T follicular helper cell (primary cell): Measurements from ENCODE around the gene FBN1.

ENCODE experiments used
- DNase-seq: peaks from one replicate; pipeline ENCODE4 v3.0.0-alpha.2; 2020; ENCODE audit warnings: low read depth

FBN1 gene

DNA sequence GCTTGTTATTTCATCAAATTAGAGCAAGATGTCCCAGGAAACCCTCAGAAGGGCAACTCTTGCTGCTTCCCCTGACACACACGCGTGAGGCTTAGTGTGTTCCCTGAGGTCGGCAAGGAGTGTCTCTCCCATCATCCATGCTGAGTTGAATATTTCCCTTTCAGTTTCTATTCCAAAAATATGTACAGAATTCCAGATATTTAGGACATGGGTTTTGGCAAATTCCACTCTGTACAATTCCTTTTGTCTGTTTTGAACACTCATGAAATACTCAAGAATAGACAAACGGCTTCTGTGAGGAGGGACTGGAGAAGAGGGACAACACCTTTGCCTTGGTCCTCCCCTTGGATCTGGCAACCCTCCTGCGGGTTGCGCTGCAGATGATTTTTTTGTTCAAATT is 176.2 kb downstream of the FBN1 start:
- DNase-seq = no peak

DNA sequence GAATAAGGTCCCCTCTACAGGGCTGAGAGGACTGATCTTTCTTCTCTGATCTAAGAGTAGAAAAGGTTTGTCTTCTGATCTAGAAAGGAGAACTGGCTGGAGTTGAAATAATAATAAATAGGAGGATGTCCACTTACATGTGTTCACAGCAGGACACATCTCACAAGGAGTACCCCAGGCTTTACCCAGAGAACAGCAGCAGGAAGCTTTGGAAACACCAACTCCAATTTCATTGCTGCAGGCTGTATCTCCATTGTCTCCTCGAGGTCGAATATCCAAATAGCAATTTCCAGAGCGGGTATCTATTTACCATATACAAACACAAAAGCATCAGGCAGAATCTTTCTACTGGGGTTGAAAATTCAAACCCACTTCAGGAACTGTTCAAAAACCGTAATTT is 177.7 kb downstream of the FBN1 start:
- DNase-seq = no peak

DNA sequence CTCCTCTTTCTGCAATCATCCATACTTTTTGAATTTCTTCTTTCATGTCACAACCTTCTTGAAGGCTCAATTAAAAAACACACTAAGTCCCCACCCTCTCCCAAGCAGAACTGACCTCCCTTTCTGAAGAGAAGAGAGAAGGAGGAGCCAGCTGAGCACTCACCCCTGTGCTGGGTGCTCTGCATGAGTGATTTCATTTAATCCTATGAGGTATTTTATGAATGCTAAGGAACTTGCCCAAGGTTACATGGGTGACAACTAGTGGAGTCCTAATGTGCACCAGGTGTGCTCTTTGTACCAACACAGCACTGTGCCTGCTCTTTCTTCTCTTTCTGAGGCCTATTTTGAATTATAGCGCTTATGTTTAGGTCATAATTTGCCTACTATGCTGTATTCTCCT is 178.7 kb downstream of the FBN1 start:
- no peak for DNase-seq

GRCh38 chr15:48466079-48466478 is 179.4 kb downstream of the FBN1 start:
- no peak for DNase-seq

GRCh38 chr15:48465410-48465809 is 180.1 kb downstream of the FBN1 start:
- DNase-seq = no peak

GRCh38 chr15:48463366-48463880 is 182.1 kb downstream of the FBN1 start:
- DNase-seq = no peak

GRCh38 chr15:48462688-48463087 is 182.8 kb downstream of the FBN1 start:
- no peak for DNase-seq

DNA sequence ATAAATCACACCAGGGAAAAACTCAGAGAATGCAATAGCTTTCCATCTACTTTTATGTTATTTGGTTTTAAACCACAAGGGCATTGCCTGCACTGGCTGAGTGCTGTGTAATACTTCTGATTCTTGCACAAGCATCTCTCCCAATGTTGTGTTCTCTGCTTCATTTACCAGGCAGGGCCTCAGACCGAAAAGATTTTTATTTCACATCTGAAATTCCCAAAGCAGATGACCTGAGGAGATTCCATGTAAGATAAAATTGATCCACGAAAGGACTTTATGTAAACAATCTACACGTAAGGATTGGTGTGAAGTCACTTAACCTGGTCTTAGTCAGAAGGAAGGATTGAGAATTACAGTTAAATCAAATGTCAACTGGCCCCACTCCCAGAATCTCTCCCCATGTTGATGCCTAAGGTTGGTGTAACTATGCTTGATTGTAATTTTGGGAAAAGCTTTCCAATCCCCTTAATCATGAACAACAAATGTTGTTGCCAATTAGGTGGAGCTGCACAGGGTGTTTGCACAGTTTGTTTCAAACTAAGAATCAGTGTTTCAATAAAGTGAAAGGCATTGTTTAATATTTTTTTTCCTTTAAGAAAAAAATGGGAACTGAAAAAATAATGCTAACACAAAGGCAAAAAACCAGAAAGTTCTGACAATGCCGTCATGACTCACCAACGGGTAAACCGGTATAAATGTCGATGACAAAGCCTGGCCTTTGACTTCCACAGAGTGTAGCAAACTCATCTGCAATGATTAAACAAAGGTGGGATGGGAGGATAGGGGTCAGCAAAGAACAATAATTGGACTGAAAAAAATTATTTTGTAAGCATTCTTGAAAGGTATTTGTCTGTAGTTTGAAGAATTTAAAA is 185.7 kb downstream of the FBN1 start:
- DNase-seq = no peak

DNA sequence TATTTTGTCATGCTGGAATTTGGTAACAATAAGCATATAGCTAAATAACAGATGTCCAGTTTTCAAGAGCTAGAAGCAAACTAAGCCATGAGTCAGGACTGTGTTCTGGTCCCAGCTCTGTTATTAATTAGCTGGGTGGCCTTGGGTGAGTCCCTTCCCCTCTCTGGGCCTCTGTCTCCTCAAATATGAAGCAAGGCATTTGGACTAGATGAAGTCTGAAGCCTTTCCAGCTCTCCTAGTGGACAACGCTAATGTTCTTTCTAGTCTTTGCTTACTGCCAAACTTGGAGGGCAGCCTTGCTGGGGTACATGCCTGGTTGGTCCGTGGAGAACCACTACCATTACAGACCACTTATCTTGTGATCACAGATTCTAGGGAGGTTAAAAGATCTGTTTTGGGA is 186.6 kb downstream of the FBN1 start:
- DNase-seq = no peak

DNA sequence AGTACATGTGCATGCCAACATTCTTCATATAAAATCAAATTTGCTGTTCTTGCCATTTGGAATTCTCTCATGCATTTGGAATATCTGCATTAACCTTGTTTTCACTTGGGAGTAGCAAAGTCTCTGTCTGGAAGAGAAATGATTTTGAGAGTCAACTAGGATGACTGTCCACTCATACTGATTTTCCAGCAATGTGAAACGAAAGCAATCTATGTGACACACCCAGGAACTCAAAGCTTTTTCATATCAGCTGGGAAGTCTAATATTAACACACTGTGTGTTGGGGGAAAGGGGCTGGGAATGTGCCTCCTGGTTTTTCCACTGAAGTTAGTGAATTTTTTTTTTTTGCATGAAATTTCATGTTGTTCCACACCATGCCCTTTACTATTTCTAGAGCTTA is 189.4 kb downstream of the FBN1 start:
- no peak for DNase-seq

DNA sequence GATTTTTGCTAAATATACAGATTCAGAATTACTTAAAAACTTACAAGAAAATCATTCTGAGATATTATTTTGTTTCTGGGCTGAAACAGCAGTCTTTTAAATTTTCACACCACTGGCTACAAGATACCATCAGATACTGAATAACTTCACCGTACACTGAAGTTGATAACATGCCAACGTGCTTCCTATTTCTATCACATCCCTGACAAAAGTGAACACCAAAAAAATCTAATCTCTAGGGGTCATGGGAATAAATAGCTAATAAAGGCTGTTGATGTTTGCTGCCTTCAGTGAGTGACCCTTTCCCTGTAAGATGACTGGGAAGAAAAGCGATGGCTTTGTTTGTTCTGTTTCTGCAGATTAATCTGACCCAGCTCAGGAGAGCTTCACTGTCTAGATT is 193.8 kb downstream of the FBN1 start:
- DNase-seq = no peak

DNA sequence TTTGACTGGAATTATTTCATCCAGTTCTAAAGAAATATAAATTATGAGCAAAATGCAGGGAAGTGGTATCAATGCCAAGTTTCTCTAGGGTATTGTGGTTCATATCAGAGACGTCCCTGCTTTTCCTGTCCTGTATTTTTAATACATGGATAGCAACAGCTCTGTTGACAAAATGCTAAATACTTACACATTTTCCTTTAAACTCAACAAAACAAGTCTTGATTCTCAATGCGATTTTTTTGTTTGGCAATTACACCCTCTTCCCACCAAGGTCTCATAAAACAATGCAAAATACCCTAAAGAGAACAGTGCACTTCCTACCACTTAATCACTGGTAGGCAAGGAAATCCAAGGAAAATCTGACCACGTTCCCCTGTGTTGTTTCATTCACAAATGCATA is 194.3 kb downstream of the FBN1 start:
- DNase-seq = no peak

DNA sequence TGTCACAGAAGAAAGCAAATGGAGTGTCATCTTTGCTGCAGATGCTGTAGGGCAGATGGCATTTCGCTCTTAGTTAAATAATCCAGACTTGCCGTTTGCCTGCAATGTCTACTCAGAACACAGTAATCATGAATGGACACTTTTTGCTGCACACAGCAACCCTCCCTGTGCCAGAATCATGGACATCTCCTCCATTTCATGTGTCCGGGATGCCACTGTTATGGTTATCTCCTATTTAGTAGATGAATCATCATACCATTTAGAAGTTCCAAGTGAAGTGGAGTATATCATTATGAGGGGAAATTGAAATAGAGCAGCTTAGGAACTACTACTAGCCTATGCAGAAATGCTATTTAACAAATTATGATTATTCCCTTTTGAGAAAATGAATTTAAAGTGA is 195.8 kb downstream of the FBN1 start:
- DNase-seq = no peak

GRCh38 chr15:48447657-48448056 is 197.9 kb downstream of the FBN1 start:
- no peak for DNase-seq

GRCh38 chr15:48447058-48447457 is 198.5 kb downstream of the FBN1 start:
- no peak for DNase-seq

DNA sequence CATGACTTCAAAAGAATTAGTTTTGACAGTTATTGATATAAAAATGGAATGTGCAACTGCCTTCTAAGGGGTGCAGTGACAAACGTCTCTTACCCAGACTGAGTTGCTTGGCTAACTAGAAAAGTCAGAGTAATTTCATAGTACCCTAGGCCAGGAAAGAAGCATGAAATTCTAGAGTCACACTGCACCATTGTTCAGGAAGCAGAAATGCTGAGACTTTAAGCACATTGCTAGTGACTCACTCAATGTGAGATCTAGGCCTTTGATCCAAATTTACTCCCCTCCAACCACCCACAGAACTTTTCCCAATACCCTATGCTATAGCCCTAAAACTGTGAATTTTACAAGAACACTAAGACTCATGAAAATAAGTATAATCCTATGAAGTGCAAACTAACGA is 203.5 kb downstream of the FBN1 start:
- no peak for DNase-seq

DNA sequence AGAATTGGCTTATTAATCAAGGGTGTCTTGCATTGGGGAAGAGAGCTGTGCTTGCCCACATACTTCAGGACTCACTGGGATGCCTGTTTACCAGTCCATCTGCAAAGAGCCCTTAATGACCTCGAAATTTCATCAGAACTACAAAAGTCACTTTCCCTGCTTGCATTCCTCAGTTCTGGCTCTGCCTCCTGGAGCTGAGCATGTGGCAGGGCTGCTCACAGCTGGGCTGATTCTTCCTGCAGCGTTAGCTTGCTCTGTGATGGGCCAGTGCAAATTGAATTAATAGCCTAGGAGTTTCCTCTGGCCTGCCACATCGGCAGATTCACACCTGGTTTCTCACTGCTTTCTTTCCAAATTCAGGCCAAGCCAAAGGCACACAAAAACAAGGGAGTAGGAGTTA is 205.4 kb downstream of the FBN1 start:
- no peak for DNase-seq

GRCh38 chr15:48437178-48437577 is 208.3 kb downstream of the FBN1 start:
- DNase-seq = no peak

GRCh38 chr15:48435321-48435720 is 210.2 kb downstream of the FBN1 start:
- DNase-seq = no peak

GRCh38 chr15:48433226-48433886 is 212.2 kb downstream of the FBN1 start:
- DNase-seq = no peak

DNA sequence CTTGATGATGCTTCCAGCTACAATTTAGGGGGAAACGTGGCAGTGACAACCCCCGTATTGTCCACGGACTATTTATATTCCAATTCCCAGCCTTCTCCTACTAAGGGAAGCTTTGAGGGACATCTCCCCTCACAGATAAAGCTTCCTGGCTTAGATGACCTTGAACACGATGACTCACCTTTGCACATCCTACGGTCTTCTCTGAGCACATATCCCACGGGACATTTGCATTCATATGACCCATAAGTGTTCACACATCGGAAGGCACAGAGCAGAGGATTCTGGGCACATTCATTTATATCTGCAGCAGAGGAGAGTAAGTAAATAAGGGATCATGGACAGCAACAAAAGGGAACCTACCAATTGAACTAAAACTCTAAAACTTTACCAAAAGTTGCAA is 212.8 kb downstream of the FBN1 start:
- DNase-seq = no peak

DNA sequence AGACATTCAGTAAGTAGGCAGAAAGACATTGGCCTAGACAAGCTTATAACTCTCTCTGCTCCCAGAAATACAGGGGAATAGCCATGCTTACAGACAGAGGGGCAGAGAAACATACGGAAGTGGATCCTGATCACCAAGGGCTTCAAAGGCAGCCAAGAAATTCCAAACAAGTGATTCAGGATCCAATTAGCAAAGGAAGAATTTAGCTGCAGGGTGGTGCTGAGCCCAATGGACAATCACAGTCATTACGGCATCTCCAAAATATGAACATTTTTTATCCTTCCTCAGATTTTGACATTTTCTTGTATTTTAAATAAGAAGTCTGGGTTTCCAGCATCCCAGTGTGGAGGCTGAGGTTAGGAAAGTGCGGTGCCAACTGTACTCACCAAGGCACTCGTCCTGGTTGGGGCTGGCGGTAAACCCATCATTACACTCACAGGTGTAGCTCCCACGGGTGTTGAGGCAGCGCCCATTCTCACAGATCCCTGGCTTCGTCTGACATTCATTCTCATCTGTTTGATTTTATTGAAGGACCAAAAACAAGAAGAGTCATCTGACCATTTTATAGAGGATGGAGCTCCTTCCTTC is 217.5 kb downstream of the FBN1 start:
- DNase-seq = no peak

DNA sequence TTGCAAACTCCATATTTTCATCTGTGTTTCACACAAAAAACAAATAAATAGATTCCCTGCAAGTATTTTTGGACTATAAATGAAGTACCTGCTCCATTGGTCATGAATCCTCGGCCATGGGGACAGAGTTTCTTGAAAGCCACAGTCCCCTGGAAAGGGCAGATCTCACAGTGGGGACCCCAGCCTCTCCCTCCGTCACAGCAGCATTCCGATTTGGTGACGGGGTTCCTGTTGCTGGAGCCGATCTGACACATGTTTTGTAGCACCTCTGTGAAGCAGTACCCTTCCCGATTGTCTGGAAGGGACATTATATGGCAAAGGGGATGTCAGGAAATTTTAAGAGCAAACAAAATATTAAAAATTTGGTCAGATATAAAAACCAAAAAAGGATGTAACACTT is 218.0 kb downstream of the FBN1 start:
- DNase-seq = no peak
